GM21717 (cell line): ENCODE results near the gene NUCKS1.

Experiments
- ATAC-seq: cut with Tn5 transposase; IDR thresholded peaks from one replicate; pipeline ENCODE4 v1.9.1; 2021; ENCODE audit warnings: mild to moderate bottlenecking, moderate library complexity; ENCODE audit not compliant: unreplicated experiment

NUCKS1 gene, protein sequence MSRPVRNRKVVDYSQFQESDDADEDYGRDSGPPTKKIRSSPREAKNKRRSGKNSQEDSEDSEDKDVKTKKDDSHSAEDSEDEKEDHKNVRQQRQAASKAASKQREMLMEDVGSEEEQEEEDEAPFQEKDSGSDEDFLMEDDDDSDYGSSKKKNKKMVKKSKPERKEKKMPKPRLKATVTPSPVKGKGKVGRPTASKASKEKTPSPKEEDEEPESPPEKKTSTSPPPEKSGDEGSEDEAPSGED

DNA sequence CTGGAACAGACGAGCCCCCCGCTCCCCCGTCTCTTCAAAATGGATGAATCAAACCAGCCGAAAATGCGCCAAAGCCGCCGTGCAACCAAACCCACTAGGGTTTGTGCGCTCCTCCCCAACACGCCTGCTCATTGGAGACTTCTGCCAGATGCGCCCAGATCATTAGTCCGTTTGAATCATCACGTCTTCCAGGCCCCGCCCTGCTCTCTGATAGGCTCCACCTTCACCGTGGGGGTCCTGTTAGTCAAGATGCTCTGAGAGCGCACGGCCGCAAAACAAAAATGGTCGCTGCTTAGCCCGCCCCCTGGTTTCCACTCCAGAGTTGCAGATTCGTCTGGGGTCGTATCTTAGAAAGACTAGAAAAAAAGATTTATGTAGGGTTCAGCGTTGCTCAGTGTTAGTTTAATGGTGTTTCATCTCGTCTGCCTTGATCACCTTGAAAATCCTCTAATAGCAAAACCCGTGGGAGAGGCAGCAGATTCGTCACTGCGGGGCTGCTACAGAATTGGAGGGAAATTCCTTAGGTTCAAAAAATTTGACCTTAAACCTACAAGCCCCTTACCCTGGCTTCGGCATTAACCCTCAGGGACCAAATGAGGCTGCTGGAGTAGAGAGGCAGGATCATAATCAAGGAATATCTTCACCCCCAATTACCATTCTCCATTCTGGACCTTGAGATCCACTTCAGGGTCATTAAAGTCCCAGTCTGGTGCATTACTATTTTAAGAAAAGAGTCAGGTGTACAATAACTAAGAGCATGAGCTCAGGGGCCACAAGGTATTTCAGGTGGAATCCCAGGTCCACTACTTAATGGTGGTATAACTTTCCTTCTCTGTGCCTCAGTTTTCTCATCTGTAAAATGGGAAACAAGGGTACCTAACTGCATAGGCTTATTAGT lies at the start of gene NUCKS1:
NUCKS1 (minus strand) TSS at position 45 of the 898 bp plus-strand sequence. CDS start 209 bp downstream, outside the sequence.
- ATAC-seq = peak; percentile 81

DNA sequence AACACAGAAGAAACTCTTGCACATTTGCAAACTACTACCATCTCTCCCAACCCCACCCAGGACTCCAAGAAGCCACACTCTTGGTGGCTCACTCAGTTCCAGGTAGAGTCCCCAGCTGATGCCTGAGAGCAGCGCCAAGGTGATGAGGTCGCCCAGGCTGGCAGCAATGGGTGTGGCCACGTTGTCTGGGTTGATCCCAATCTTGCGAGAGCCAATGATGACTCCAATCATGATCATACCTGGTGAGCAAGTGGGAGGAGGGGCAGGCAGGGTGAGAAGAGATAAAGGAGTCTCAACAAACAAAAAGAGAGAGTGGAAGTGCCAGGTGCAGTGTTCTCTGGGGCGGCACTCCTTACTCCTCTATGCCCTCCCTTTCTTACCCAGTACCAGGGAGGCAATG lies 48.6 kb upstream of the NUCKS1 start:
- ATAC-seq = no peak

DNA sequence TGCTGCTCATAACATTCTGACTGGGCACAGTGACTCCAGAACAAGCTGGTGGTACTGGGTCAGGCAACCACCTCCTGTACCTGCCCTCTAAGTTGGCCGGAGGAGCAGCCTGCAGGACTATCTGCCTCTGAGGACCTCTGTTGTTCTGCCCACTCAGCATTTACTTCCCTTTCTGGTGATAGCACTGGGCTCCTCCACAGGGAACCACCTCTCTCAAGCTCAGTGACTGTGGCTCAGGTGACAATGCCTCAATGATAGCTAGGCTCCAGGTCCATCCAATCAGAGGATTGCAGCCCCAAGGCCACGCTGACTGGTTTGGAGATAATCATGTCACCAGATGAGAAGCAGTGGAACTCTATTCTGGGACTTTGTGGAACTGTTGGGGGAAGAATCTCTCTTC lies 47.2 kb upstream of the NUCKS1 start:
- ATAC-seq = no peak

DNA sequence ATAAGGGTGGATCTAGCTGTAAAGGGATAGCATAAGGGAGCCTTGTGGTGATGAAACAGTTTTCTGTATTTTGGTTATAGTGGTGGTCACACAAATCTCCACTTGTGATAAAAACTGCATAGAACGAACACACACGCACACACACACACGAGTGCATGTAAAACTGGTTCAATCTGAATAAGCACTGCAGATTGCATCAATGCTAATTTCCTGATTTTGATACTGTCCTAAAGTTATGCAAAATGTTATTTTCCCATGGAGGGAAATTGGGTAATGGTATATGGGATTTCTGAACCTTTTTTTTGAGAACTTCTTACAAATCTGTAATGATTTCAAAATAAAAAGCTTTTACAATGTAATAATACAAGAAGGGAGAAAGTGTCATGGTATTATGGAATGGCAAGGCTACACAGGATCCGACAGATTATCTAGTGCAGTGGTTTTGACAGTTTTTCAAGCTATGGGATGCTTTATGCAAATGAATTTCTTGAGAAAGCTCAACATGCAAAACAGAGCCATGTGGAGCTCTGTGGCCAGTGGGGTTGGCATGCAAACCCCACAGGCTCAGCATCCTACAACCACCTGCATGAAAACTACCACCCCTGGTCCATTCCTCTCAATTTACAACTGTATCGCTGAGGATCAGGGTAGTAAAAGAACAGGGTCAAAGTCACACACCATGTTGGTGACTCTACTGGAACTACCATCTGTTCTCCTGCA lies 44.2 kb upstream of the NUCKS1 start:
- no peak for ATAC-seq

DNA sequence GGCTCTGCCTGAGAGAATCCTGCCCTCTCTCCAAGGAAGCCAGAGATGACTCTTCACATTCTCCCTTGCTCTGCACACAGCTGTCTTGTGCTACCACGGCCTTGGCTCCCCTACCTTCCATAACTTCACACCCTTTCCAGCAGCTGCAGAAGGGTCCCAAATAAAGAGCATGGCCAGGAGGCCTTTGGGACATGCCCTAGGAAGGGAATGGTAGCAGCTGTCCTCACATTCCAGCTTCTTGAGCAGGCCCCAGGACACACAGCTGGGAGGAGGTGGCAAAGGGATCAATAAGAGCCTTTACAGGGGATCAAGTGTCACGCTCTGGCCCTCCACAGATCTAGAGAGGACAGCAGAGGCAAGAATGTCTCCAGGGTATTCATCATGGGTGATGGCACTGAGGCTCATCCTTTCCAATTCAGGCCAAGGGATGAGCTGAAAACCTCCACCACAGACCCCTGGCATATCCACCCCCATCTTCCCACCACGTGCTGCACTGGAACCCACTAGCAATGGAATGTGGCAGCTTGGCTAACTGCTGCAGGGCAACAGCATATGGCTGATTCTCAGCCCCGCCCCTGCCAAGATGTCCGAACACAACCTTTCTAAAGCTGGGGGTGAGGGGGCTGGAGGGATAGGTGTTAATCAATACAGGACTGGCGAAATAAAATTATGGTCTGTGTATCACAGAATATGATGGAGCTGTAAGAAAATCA lies 43.1 kb upstream of the NUCKS1 start:
- no peak for ATAC-seq

DNA sequence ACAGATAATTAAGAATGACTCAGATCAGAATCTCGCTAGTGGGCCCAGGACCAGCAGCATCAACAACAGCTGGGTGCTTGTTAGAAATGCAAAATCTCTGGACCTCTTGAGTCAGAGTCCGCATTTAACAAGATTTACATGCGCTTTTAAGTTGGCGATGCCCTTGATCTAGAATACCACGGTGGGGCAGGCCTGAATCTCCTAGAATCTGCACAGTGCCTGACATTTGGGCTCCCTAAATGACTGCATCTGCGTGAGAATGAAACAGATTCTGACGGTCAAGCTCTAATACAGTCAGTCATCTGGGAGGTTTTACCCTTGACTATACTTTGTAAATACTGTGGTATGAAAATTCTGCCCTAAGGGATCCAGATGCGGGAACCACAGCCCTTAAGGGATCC lies 42.5 kb upstream of the NUCKS1 start:
- no peak for ATAC-seq

DNA sequence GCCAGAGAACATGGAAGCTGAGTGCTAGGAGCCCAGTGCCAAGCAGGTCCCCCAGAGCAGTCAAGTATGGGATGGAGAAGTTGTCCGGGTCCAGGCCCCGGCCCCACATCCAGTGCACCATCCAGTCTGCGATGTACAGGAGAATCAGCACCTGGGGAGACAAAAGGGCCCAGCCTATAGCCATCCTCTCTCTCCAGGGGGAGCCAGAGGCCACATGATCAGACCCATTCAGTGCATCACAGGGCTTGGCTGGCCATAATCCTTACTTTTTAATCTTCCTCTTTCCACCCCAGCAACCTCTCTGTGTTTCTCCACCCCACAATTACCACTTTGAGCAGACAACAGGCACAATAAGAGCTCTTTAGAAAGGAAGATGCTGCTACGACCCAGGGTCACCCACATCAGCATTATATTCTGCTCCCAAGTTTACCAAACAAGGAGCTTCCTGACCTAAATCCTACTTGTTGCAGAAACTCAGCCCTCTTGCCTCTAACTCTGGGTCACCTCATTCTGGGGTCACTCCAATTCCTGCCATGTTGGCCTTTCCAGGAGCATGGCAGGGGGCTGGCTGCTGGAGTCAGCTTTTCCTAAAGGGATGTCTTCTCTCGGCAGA lies 41.7 kb upstream of the NUCKS1 start:
- peak; percentile 65 for ATAC-seq

DNA sequence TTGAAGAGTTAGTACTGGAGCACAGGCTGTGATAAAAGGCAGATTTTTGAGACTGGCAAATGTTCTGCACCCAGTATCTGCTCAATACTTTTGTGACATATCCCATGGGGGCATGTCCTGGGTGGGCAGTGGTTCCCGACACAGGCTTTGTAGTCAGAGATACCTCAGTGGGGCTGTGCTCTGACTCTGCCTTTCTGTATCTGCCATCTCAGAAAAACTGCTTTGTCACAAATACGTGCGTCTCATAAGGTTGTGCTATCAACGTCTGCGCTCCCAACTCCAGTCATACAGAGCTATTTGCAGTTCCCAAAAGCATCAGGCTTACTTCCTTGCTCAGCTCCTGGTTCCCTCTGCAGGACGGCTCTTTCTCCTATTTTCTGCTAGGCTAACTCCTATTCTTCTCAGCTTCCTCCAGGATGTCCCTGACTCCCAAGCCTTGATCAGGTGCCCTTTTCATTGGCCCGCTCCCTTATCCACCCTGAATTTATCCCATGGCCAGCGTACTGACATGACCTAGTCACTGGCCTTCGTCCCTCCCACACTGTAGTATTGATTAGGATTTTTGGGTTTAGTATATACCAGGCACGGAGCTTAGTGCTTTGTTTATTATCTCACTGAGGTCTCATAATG lies 37.4 kb upstream of the NUCKS1 start:
- ATAC-seq = no peak

DNA sequence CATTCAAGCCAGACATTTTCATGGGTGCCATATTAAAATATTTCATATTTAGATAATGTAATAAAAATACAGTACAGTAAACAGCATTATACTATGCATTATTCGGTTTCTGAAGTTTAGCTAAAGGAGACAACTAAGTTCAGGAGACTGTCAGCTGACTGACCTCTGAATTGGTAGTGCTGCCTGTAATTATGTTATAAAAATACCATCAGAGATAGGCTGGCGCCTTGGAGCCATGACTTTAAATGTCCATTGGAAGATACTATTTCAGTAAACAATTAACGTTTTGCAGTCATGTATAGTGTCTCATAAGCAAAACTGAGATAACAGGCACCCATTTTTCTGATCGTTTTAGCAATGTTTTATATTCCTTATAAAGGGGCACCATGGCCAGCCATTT lies 36.6 kb upstream of the NUCKS1 start:
- no peak for ATAC-seq

DNA sequence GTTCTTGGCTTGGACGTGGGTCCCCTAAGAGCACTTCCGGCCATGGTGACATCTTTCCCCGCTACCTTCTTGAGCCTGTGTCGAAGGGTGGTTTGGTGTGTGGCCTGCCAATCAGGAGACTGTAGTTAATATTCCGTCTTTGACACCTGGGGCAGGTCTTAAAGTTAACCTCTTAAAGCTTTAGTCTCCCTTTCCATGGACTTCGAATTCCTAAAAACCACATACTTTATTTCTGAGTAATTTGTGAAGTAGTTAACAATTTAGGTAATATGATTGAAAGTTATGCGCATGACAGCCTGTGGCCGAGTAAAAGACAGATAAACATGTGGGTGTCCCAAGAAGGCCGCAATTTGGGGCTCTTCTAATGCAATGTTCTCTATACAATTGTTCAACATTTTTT lies 35.5 kb upstream of the NUCKS1 start:
- ATAC-seq = no peak

DNA sequence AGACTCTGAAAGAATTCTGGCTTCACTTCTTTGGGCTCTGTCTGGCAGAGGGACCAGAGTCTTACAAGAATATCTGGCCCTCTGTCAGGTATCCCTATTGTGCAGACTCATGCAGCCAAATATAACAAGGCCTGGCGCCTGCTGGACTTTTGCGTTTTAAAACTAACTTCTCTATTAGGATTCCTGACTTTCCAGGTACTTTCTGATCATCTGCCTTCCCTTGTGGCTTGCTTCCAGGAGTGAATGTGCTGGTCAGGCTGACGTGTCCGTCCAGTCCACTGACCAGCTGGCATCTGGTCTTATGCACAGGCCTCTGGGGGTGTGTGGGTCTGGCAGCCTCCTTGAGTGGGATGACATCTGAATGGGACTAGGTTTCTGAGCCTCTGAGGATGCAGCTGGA lies 33.9 kb upstream of the NUCKS1 start:
- no peak for ATAC-seq

DNA sequence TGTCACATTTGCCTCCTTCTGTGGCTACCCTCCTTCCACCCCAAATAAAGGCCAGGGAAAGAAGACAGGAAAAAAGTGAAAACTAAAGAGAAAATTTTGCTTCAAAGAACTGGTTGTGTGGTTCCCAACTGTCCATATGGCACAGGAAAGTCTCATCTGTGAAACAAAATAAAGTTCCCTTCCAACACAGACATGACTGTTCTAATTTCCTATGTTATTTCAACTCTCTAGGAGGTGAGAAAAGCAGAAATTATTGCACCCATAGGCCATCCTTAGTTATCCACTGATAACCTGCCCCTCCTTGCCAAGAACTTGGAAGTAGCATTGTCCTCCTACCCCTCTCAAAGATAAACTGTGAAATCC lies 33.4 kb upstream of the NUCKS1 start:
- ATAC-seq = no peak

DNA sequence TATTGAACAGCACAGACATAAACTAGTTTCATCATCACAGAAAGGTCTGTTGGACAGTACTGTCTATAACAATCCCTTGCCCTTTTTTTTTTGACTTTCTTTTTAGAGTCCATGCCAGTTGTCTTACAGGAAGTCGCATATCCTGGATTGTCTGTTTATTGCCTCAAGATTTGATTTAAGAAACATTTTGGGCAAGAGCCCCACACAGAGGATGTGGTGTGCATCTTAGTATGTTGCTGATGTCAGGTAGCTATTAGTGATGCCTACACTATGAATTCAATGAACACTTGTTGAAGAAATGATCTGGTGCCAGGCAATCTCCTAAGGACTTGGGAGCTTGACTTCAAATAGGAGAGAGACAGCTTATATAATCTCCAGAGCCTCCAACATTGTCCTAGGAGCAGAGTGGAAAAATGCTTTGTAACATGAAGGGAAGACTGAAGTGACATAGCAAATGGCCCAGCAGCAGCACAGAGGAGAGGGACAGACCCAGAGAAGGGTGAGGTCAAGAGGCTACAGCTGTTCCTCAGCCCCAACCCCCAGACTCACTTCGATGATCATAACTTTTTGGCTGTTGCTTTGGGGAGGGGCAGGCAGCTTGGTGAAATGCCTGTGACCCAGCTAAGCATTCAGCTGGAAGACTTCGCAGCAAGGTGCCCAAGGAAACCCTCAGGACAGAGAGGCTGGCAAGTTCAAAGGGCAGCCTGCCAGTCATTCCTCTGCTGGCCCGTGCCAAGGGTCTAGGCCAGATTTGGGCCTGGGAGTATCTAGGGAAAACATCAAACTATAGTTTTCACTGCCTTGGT lies 32.8 kb upstream of the NUCKS1 start:
- ATAC-seq = no peak

DNA sequence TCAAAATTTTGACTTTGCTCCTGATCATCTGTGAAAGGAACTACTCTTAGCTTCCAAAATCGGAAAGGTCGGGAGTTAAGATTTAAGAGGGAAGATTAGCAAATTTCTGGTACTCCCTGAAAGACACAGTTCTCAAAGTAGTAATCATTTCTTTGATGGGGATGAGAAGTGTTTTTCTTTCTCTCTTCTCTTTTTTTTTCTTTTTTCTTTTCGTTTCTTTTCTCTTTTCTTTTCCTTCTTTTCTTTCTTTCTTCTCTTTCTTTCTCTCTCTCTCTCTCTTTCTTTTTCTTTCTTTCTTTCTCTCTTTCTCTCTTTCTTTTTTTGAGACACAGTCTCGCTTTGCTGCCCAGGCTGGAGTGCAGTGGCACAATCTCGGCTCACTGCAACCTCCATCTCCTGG lies 30.4 kb upstream of the NUCKS1 start:
- no peak for ATAC-seq

DNA sequence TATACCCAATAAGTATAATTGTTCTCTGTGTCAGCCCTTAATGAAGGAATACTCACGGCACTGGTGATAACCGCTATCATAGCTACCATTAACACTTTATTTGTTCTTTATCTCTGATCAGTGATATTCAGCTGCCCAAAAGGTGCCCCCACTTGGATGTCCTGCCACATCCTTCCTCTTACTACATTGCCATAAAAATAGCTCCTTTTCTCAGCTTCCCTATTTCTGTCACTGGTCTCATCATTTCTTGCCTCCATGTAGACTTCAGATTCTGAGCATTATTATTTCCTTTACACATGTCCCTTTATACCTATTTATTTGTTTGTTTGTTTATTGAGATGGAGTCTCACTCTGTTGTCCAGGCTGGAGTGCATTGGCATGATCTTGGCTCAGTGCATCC lies 28.0 kb upstream of the NUCKS1 start:
- ATAC-seq = no peak

DNA sequence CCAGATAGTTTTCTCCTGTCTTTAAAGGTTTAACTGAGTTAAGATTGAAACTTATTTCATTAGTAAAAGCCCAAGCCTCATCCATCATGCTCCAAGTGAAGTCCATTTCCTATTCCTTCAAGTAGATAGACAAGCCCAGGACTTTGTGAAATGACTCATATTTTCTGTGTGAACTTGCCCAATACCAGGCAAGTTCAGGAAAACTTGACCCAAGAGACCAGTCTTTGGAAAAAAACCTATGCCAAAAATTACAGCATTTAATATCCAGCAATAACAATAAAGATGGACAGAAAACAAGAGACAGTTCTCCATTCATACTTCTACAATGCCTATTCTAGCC lies 25.7 kb upstream of the NUCKS1 start:
- ATAC-seq = no peak

DNA sequence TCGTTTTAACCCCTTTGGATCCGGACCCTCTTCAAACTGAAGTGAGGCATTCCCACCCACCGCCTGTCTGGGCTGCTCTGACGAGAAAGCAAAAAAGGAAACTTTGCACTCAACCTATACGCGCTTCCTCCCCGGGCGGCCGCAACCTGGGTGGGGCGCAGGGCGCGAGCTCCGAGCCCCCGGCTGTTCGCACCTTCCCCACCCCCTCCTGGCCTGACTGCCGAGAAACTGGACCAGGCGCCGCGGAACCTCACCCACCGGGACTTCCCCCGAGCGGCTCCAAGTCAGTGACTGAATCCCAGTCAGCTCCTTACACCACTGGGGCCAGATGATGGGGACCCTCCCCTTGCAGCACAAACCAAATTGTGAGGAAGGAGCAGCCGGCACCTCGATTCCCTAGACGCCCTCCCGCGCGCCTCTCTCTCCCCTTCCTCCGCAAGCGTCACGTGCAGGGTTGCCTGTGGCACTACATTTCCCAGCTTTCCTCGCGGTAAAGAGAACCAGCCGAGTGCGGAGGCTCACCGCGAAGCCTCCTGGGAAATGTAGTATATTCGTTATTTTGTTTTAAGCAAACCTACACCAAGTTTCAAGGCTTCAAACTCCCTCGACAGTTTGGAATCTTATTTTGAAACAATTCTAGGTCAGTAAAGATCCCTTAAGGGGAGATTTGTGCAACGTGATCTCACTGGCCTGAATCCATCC lies 25.2 kb upstream of the NUCKS1 start, which contains the start of gene RAB29:
RAB29 (minus strand) TSS at position 468 of the 702 bp plus-strand sequence. CDS start 526 bp downstream, outside the sequence.
- ATAC-seq = peak; percentile 65

DNA sequence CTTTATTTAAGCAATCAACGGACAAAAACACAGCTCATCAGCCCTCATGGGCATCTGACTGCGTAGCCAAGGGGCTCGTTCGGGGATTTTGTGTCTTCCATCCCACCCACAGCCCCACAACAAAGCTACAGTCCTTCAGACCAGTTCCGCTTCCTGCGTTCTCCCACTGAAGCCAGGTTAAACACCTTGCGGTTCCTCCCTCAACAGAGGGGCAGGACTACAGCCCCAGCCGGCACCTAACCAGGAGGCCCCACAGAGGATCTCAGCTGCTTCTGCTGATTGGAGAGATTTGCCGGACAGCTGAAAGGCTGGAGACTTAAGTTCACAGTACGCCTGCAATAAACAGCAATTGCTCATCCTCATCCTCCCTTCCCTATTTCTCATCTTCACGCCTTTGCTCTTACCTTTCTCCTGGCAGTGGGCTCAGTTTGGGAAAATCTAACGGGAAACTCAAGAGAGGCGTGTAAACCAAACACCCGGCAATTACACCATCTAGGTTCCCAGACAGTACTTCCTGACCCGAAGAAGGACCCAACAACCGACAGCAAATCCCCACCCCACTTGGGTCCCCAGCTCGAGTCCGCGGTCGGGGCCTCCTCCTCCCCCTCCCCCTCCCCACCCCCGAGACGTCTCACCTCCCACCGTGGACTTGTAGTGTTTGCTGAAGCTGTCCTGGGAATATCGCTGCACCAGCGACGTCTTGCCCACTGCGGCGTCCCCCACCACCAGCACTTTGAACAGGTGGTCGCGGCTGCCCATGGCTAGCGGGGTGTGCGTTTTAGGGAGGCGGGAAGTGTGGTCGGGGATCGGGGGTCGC lies 24.4 kb upstream of the NUCKS1 start:
- ATAC-seq = no peak
